ENCODE results near the gene RNF166. TPM values are rescaled to one million over a fixed set of nuclear protein-coding genes. Genes with fewer than 3 reads are reported as not detected.

RNF166 gene
- total RNA-seq, 1 experiment from 2014 or later: 26.5 TPM

DNA sequence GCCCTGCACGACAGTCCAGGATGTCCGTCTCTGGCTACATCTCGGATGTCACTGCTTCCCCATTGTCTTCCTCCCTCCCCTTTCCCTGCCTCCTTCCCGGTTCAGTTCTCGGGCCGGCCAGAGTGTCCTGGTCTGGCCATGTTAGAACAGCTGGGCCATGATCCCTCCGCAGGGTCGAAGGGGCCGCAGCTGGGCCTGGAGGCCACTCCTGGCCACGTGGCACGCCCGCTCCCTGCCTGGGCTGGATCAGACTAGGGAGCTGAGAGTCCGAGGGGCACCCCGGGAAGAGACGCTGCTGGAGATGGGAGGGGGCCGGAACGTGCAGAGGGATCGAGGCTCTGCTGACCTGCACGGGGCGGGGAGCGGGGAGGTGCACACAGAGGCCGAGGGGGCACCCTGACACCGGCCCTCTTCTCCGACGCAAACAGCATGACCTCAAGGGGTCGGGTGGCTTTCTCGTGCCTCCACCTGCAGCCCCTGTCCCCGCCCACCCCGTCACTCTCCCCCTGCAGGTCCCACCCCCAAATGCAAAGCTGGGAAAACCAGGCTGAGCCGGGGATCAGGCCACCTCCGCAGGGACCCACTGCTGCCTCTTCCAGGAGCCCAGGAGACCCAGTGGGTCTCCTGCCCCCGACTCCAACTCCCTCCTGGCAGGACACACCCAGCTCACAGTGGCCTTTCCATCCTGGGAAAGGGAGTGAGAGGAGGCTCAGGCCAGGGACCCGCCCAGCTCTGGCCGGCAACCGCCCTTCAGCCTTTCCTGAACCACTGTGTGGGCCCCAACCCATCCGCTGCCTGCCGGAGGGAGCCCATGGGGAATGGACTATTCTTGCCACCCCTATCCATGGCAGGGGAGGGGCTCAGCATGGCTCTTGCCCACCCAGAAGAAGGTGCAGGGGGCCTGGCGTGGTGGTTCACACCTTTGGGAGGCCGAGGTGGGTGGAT lies 38.6 kb upstream of the RNF166 start:
- Histone ChIP-seq H3K9ac (ENCODE audit: extremely low read depth, insufficient read length, low read length) (no peak overlapping the region), H3K56ac (ENCODE audit: insufficient read length, low read depth, low read length) (no peak overlapping the region), H3K4ac (ENCODE audit: low read depth, low read length) (no peak overlapping the region), H2BK20ac (ENCODE audit: low read depth, low read length, poor library complexity, severe bottlenecking) (no peak overlapping the region), H3K79me1 (ENCODE audit: insufficient read depth, low read depth, low read length, poor library complexity, severe bottlenecking) (no peaks in the 10 kb centered on the region), H4K91ac (ENCODE audit: insufficient read length, low read depth, low read length) (no peak overlapping the region), H3K18ac (ENCODE audit: insufficient read length, low read depth, low read length) (no peak overlapping the region), H3K79me2 (ENCODE audit: insufficient read depth, low read length) (no peaks in the 10 kb centered on the region), H2BK15ac (ENCODE audit: low read depth, low read length) (no peak overlapping the region), H3K23ac (ENCODE audit: insufficient read length, low read depth, low read length) (no peak overlapping the region), H3K23me2 (ENCODE audit: insufficient read length, low read depth, low read length, poor library complexity, severe bottlenecking) (no peaks in the 10 kb centered on the region), H4K8ac (replicated peaks; ENCODE audit: insufficient read length, low read depth, low read length) (no peak overlapping the region), H3K9me3 (ENCODE audit: control insufficient read depth, low read depth, low read length) (no peaks in the 10 kb centered on the region), H2BK5ac (ENCODE audit: insufficient read length, low read length) (no peak overlapping the region), H3K4me1 (ENCODE audit: insufficient read depth, low read length) (no peaks in the 10 kb centered on the region), H2BK12ac (ENCODE audit: insufficient read length, low read depth, low read length) (no peak overlapping the region), H4K5ac (ENCODE audit: insufficient read length, low read depth, low read length) (no peak overlapping the region), H3K14ac (ENCODE audit: insufficient read depth, low read length) (no peak overlapping the region; the same call in 1 of the 2 replicates), H2BK120ac (ENCODE audit: low read depth, low read length, poor library complexity, severe bottlenecking) (no peak overlapping the region), H4K20me1 (ENCODE audit: control insufficient read depth, insufficient read depth, insufficient read length) (no peaks in the 10 kb centered on the region), H3T11ph (ENCODE audit: low read length) (no peak overlapping the region), H2AFZ (ENCODE audit: low read length) (no peak overlapping the region), H3K27ac (ENCODE audit: insufficient read length, low read depth, low read length) (no peak overlapping the region), H2AK5ac (ENCODE audit: insufficient read length, low read length) (no peak overlapping the region), H3K27me3 (ENCODE audit: insufficient read depth, low read length) (no peaks in the 10 kb centered on the region), H3K4me2 (ENCODE audit: insufficient read depth, insufficient read length, low read length) (no peak overlapping the region)
- WGBS (ENCODE audit: extremely low coverage, insufficient read length, low lambda C conversion rate): no CpG with 5 or more reads among the region's 39 CpGs
- H3K4me3 Mint-ChIP-seq: no peak overlapping the region
- H3K36me3 Mint-ChIP-seq (ENCODE audit: insufficient read depth in 1 of 3, low read depth in 3 of 3): no peaks in the 10 kb centered on the region; a peak in 1 of 7 replicates
- H3K4me1 Mint-ChIP-seq: peaks cover 0 to 20% of the 10 kb centered on the region in 2 experiments; a peak in 2 of 4 replicates
- TF ChIP-seq, protein P1, sequence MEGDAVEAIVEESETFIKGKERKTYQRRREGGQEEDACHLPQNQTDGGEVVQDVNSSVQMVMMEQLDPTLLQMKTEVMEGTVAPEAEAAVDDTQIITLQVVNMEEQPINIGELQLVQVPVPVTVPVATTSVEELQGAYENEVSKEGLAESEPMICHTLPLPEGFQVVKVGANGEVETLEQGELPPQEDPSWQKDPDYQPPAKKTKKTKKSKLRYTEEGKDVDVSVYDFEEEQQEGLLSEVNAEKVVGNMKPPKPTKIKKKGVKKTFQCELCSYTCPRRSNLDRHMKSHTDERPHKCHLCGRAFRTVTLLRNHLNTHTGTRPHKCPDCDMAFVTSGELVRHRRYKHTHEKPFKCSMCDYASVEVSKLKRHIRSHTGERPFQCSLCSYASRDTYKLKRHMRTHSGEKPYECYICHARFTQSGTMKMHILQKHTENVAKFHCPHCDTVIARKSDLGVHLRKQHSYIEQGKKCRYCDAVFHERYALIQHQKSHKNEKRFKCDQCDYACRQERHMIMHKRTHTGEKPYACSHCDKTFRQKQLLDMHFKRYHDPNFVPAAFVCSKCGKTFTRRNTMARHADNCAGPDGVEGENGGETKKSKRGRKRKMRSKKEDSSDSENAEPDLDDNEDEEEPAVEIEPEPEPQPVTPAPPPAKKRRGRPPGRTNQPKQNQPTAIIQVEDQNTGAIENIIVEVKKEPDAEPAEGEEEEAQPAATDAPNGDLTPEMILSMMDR (conservative IDR thresholded peaks at IDR 0.05): no peak
- no peak overlapping the region for H3K27ac Mint-ChIP-seq
- H3K27me3 Mint-ChIP-seq (ENCODE audit: low read depth): no peaks in the 10 kb centered on the region
- DNase-seq: peak; percentile 42
- no peaks in the 10 kb centered on the region for H3K9me3 Mint-ChIP-seq

Data from H9 (cell line).